ENCODE measurements around the gene BCL11A.

Gene BCL11A

DNA sequence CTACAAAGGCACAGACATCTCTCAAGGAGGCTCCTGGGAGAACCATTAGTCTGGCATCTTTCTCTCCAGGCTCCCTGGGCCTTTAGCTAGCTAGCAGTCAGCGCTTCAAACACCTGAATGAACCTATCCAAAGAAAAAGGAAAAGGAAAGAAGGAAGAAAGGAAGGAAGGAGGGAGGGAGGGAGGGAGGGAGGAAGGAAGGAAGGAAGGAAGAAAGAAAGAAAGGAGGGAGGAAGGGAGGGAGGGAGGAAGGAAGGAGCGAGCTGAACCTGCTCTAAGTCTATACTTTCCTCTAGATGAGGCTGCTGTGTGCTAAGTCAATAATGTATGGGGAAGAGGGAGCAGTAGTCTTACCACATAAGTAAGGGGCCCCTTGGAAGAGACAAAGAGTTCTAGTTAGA lies 5.1 kb upstream of the BCL11A start:
- no peak for DNase-seq (ENCODE audit: low read depth)

DNA sequence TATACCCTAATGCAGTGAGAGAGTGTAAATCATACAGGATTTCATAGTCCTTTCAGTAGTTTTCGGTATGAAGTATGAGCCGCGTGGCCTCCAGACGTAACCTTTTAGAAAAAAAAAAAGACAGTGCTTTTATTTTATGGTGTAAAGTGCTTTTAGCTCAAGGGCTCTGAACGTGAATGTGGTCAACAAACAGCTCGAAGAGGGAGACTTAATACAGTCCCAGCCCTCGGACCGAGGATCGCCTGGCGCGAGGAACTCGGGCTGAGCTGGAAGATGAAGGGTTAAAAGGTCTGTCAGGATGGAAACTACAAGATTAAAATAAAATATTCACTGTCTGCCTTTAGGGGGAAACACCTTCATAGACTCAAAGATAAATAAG lies 4.0 kb upstream of the BCL11A start:
- no peak for DNase-seq (ENCODE audit: low read depth)

DNA sequence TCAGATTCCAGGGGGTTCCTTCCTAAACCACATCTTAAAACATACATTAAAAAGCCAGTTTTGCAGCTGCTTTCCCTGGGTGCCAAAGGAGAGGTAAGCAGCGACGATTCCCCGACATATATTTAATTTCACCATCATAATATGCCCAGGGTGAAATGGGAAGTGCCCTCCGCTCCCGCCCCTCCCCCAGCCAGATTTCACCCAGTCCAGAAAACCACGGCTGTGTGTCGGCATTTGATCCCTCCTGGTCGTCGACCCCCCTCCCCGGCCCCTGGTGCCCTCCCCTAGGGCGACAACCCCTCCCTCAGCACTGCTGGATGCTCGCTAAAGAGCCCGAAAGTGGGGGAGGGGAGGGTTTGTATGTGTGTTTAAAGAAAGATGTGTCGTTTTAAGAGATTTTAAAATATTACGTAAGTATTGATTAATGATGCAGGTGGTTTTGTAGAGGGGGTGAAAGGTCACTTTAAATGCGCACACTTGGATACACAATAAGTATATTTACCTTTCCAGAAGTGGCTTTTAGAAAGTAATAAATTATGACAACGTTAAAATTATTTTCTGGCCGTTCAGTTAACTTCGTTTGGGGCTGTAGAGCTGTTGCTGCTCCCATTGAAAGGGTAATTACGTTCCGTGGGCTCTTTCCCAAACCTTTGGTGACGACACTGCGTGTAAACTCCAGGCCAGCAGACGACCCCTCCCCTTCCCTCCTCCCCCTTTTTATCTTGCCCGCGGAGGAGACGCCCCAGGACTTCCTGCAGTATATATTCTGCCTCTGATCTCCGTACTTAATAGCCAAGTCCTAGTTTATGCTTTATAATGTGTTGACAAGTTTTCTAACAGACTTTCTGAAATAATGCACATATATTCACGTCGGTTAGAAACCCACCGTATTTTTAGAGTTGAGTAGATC lies 3.4 kb upstream of the BCL11A start:
- DNase-seq (ENCODE audit: low read depth), result no peak

DNA sequence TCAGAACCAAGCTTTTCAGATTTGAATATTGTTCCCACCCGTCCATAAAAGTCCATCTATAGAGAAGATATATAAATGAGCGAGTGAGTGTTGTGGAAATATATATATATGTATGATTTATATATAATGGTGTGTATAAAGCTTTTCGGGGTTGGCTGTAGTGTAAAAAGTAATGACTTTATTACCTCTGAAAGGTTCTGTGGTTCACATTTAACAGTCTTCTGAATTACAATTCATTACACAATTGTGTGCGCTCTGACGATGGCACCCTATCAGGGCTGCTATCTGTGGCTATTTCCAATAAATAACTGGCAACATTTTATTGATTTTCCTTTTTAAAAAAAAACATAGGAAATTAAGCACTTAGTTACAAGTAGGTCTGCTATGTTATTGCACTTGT lies 2.7 kb upstream of the BCL11A start:
- no peak for DNase-seq (ENCODE audit: low read depth)

DNA sequence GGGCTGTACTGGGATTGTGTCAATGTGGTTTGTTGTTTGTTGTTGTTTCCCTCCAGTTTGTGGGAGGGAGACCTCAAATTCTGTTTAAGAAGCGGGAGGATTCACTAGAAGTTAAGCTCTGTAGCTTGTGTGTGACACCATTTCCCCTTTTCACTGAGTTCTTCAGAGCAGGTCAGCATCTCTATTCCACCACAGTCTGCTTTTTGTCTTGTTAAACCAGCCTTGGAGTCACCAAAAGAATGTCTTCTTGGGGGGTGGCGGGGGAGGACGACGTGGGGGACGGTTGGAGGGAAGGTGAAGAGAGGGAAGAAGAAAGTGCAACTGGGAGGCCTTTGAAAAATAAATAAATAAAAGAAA lies 2.3 kb upstream of the BCL11A start:
- DNase-seq (ENCODE audit: low read depth), result no peak

DNA sequence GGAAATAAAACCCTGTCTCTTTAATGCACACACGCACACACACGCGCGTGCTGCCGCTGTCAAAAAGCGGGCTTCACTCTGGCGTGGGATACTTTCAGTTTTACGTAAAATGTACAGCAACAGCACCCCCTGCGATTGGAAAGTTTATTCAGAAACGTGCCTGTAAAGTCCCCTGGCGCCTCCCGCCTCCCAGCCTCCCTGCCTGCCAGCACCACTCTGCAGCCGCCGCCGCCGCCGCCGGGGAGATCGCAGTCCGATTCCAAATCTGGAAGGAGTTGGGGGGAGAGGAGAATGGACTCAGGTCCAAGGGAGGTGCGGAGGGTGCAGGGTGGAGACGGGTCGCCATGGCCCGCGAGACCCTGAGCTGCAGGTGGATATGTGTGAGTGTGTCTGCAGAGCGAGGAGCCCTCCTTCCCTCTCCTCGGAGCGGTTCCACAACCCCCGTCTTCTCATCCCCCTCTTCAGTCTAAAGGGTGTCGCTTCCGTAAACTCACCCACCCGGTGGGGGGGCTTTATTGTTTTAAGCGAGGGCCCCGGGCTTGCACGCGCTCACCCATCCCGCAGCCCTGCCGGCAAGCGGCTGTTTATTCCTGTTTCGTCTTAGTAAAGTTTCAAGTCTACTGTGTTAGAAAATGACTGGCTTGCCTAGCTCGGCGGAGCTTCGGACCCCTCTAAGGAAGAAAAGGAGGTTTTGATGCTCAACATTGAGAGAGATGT lies 1.8 kb upstream of the BCL11A start:
- no peak for DNase-seq (ENCODE audit: low read depth)

DNA sequence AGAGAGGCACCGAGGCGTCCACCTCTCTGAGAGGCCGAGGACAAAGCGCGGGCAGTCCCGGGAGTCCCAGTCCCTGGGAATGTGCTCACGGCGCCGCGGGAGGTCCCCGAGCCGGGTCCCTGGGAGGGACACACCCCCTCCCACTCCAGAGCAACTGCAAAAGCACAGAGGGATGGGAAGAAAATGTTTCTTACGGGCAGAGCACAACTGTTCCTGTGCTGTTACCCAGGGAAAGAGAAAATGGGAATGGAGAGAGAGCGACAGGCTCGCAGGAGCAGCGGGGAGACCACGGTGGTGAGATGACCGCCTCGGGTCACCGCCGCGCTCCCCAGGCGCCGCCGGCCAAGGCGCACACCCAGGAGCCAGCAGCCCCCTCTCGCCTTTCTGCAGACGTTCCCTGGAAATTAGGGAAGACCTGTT lies 1.2 kb upstream of the BCL11A start:
- DNase-seq (ENCODE audit: low read depth), result no peak

DNA sequence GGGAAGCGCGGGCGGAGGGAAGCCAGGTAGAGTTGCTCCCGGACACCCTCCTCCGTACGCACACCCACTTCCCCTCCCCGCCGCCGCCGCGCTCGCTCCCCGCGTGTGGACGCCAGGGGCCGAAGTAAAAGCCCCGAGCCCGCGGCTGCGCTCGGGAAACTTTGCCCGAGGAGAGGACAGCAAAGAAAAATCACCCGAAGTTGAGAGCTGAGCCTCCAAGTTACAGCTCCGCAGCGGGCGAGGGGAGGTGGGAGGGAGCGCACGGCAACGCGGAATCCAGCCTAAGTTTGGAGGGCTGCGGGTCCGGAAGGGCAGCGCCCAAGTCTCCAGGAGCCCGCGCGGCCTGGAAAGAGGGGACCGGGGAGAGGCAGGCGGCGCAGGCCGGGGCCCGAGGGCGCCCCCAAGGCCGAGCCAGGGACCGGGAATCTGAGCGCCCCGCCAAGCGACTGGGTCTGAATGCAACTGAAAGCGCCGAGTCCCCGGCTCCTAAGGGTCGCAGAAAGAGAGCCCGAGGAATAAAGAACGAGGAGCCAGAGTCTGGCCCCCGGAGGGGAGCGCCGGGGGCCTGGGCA lies 706 bp upstream of the BCL11A start:
- DNase-seq (ENCODE audit: low read depth), result no peak

DNA sequence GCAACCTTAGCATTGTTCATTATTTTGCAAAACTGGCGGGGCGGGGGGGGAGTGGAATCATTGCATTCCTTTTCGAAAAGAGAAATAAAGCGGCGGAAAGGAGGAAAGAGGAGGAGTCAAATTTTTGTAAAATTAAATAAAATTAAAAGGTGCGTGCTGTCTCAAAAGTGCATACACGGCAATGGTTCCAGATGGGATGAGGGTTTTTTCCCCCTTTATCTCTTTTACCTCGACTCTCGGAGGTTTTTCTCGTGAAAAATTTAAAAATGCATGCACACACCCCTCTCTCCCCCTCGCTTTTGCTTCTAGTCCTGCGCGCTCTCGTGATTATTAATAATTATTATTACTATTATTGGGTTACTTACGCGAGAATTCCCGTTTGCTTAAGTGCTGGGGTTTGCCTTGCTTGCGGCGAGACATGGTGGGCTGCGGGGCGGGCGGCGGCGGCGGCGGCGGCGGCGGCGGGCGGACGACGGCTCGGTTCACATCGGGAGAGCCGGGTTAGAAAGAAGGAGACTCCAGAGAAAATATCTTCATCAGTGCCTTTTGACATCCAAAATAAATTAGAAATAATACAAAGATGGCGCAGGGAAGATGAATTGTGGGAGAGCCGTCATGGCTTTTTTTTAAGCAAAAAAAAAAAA lies 481 bp downstream of the BCL11A start:
- no peak for DNase-seq (ENCODE audit: low read depth)

DNA sequence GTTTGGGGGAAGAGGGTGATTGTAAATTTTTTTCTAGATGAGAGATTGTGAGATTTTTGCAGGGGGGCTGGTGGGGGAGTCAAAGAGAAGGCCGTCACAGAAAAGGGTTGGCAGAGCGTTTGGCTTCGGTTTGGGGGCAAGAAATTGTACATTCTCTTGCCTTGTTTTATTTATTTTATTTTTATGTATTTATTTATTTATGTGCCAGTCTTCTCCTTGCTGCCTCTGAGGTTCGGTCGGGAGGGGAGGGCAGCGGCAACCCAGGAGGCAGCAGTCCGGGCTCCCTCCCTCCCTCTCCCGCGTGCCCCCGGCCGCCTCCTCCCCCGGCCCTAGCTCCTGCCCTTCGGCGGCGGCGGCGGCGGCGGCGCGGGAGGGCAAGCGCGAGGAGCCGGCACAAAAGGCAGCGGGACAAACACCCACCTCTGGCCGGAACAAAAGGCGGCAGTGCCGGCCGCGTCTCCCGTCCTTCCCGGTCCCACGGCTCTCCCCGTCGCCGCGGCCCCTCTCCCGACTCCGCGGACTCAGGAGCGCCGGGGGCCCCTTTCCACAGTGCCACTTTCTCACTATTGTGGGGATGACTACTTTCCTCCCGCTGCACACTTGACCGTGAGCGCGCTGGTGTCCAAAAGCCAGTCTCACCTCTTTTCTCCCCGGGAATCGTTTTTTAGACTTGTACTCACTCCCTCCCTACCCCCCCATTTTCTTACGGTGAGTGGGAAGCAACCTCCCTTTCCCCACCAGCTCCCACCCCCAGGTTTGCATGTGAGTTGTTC lies 1.2 kb downstream of the BCL11A start:
- no peak for DNase-seq (ENCODE audit: low read depth)

DNA sequence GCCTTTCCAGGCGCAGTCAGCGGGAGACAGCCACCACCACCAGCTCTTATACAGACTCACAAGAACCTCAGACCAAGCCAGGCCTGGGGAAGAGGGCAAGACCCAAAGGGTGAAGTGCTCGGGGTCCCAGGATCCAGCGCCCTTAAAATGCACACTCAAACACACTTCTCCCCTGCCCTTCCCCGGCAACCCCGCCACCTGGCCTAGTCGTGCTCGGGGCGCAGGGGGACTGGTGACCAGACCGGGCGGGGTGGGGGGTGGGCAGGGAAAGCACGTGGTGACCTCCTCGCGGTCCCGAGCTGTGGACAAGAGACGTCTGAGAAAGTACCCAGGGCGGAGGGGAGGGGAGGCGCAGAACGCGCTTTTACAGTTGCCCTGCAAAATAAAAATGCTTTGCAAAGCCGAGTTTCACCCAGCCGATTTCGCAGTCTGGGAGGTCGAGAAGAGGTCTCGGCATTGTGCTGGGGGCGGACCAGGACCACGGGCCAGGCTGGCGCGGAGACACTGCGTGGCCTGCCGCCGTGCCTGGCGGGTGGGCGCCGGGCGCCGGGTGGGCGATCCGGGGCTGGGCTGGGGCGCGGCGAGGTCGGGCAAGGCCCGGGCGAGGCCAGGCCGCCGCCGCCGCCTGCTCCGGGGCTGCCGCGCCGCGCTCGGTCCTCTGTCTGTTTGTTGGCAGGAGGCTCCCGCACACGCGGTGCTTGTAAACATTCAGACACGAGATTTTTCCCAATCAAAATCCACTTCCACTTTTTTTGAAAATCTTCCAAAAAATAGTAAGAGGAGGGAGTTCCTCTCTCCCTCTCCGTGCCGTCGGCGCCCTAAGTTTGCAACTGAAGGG lies 2.0 kb downstream of the BCL11A start:
- no peak for DNase-seq (ENCODE audit: low read depth)

DNA sequence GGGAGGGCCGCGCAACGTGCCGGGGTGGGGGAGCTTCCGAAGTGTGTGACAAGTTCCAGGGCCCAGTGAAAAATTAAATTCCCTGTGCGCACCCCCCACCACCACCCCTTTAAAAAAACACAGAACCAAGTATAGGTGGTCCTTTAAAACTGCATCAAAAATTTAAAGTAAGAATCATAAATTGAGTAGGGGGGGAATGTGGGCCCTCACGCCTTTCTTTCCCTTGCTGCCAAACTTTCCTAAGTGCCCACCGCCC lies 2.5 kb downstream of the BCL11A start:
- DNase-seq (ENCODE audit: low read depth), result no peak

DNA sequence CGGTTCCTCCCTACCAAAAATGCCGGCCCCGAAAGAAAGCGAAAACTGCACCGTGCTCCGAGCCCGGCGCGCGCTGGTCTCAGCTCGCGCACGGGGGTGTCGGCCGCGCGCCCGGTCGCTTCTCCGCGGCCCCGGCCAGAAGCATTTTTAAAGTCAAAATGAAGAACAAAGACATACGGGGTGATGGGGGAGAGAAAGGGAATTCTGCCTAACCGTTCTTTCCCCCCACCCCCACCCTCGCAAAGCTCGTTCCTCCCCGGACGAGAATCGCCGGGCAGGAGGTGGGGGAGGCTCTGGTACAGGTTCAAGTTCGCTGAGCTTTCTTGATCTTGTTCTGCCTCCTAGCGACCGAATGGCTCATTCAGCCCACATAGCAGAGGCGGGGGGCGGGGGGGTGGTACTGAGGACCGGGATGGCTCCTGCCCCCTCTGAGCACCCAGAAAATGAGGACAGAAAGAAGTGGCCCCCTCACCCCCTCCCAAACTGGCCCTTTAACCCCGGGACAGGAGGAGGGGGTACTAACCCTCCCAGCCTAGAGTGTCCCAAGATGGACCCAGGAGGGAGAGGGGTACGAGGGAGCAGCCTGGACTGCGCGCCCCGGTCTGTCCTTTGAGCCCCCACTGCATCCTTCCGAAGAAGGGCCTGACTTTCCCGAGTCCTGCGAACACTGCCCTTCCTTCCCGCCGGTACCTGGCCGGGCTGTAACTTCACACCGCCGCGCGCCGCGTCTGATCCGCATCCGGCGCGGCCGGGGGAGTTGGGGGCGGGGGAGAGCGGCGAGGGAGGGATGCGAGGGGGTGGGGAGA lies 3.1 kb downstream of the BCL11A start:
- peak; percentile 63 for DNase-seq (ENCODE audit: low read depth)

DNA sequence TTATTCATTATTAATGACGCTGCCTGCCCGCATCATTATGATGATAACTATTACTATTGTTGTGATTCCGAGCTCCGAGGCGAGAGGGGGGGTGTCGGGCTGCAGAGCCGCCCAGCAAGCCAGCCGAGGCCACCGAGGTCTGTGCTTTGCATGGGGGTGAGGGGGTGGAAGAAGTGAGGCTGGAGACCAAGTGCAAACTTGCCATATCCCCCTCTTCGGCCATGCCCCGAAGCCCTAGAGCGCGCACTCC lies 3.6 kb downstream of the BCL11A start:
- DNase-seq (ENCODE audit: low read depth), result no peak

DNA sequence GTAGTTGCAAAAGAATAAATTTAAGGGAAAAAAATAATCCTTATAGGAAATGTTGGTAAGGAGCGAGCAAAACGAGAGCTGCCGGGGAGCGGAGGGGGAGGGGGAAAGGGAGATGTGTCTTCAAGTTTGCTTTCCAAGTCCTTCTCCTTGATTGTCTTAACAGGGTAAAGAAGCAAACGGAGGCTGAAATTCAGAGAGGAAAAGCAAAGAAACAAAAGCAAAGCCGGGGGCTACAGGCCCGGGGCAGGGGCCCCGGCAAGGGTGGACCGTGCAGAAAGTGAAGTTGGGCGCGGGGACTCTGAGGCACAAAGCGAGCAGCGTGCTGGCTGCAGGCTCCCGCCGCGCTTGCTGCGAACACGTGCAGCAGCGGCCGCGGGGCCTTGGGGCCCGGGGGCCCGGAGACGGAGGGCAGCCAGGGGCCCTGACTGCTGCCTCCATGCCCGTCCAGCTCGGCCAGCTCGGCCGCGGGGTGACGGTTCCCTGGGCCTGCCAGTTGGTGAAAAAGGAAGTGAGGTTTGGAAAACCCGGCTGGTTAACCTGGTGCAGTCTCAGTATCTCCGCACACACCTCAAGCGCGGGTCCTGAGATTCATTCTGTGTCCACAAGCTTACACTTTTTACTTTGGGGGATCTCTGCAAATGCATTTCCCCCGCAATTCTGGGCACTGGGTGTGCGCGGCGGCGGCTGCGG lies 4.1 kb downstream of the BCL11A start:
- no peak for DNase-seq (ENCODE audit: low read depth)

DNA sequence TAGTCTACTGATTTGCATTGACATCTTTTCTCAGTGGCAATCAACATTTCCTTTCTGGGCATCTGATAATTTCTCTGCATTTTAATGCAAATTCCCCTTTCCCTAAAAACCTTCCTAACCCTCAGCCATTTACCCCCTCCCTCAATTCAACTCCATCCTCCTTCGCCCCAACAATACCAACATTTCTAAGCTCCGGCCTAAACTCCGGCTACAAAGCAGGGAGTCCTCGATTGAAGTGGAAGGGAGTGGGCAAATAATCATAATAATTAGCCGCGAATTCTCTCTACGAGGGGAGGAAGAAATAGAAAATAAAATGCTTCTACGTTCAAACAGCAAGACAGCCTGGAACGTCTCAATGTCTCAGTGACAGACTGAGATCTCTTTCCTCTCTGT lies 4.6 kb downstream of the BCL11A start:
- no peak for DNase-seq (ENCODE audit: low read depth)

DNA sequence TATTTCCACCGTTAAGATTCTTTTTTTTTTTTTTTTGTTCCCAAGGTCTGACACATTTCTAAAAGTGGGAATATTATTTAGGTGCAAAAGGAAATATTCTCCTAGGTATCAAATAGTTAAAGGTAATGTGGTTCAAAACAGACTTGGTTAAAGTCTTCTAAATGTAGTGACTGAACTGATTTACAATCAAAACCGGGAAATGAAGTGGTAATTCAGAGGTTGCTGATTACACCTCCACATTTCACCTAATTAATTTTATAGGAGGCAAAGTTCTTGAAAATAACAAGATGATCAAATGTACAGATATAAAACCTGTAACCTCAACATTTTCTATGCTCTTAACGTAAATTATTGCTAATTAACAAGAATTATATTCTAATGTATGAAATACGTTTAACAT lies 5.1 kb downstream of the BCL11A start:
- DNase-seq (ENCODE audit: low read depth), result no peak

DNA sequence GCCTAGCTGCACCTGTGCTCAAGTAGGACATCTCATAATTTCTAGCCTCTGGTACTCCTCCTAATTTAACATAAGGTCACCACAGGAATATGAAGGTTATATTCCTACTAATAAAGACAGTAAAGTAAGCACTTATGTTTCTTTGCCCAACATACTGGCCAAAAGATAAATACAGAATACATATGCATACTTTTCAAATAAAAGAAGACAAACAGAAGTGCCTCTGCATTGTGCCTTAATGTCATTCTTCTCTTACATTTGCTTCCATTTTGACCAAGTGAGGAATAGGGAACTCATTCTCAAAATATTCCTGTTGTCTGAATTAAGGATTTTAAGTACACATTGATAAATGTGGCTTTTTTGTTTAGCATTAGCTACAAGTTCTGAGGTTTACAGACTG lies 5.6 kb downstream of the BCL11A start:
- no peak for DNase-seq (ENCODE audit: low read depth)

DNA sequence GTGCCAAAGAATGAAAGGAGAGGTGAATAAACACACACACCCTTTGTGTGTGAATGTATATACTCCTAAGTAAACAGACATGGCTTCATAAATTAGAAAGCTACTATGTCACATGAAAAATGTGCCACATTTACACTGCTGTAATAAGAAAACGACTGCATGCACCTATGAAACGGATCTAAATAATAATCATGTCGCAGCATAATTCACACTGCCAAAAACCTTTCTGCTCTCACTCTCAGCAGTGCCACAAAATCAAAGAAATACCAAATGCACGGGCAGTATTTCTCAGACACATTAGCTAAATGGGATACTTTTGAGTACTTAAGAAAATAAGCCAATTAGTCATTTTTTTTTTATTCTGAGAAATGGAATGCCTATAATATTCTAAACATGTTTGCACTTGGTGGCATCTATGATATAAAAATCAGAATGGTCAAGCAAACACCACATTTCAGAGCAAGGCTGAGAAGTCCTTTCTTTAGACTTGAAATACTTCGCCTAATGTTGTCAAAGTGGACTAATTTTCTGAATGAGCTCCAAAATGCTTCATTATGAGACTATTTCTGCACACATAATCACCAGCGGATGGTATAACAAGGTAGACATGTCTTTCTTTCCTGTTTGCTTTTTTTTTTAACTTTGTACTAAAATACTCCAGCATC lies 6.6 kb downstream of the BCL11A start:
- no peak for DNase-seq (ENCODE audit: low read depth)
